ENCODE results near the gene LCAT. TPM values are rescaled to one million over a fixed set of nuclear protein-coding genes. Genes with fewer than 3 reads are reported as not detected.

The LCAT gene
- total and polyA plus RNA-seq, 2 donors (not counting 1 experiment from before 2014, with no cell fraction given) = 7.6 to 16.3 TPM

DNA sequence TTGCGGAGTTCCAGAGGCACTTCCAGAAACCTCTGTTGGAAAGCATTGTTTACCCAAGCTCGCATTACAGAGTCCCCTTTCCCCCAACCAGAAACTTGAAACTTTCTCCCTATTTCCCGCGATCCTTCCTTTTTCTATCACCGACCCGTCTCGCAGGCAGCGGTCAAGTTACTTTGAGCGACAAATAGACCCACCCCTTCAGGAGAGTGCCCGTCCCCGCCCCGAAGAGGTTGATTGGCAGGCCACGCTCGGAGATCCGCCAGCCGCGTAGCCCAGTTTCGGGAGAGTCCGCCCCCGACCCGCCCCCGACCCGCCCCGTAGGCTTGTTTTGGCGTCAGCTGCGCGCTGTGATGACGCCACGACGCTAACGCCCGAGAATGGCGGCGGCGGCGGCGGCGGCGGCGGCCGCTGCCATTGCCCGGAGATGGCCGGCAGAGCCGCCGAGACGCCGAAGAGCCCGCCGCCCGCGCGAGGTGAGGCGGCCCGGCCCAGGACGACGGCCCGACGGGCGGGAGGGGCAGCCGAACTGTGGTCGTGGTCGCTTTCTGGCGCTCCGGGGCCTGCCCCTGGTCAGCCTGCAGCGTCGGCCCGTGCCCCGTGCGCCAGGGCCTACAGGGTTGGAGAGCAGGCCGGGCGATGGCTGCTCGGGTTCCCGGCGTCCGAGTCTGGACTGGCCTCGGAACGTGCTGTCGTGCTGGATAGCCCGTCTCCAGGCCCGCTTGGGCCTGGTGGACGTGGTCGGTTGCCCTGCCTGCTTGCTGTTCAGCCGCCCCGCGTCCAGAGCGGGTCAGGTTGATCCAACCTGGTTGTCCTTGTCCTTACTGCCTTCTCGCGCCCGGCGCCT, 50.8 kb downstream of the LCAT start, which contains the start of gene PSKH1:
Gene PSKH1 (plus strand): TSS at position 356 of the 844 bp plus-strand sequence. CDS start 15,496 bp downstream, outside the sequence.
- POLR2A ChIA-PET = interaction anchor here (0.5 to 2.2 kb wide), 4 partner anchors 33 to 307 kb away, joined by 3 to 19 read pairs (median 4); partner anchors contain the start of gene PSMB10
- no peaks in the 10 kb centered on the region for H3K36me3 ChIP-seq (replicated peaks in 1 of 2; ENCODE audit: control extremely low read depth in 1 of 2, control insufficient read depth in 1 of 2, extremely low read depth in 1 of 2, insufficient read depth in 2 of 2, low read length in 1 of 2)
- Mint-ChIP-seq H3K27me3 (no peaks in the 10 kb centered on the region), H3K9me3 (ENCODE audit: insufficient read depth) (no peaks in the 10 kb centered on the region), H3K4me3 (peak within 1 kb of the TSS; percentile 90), H3K27ac (peak within 1 kb of the TSS; percentile 85), H3K4me1 (peaks cover 31% of the 10 kb centered on the region)
- H4K20me1 ChIP-seq (ENCODE audit: control insufficient read depth, insufficient read depth, low read length, poor library complexity, severe bottlenecking) = peaks cover 21% of the 10 kb centered on the region
- intact Hi-C loops (cut with micrococcal nuclease) = loop anchor here (1.0 to 5.0 kb wide), 7 partner anchors 21 to 191 kb away; partner anchors contain the start of genes CENPT, DDX28, DUS2 and NUTF2
- H3K27me3 ChIP-seq (replicated peaks in 1 of 4; ENCODE audit: control extremely low read depth in 1 of 4, control insufficient read depth in 3 of 4, insufficient read depth in 4 of 4, low read length in 3 of 4) = no peaks in the 10 kb centered on the region
- peaks cover 16 to 18% of the 10 kb centered on the region in 2 donors for H3K4me1 ChIP-seq (ENCODE audit: control insufficient read depth in 2 of 2, insufficient read depth in 2 of 2, low read length in 2 of 2)
- peak within 1 kb of the TSS; percentile 91 for H3K9ac ChIP-seq (ENCODE audit: low read length)
- DNase-seq (peak; percentile 95), ATAC-seq (ENCODE audit: low read depth) (peak; percentile 99)
- peak within 1 kb of the TSS; percentile 72 for H2AFZ ChIP-seq (ENCODE audit: insufficient read depth, low read depth, low read length, poor library complexity, severe bottlenecking)
- WGBS (ENCODE audit: insufficient coverage) = under 1% methylated on average over 89 of the region's 90 CpGs
- H3K79me2 ChIP-seq (ENCODE audit: control insufficient read depth, insufficient read depth, low read length) = peaks cover 59% of the 10 kb centered on the region
- peak within 1 kb of the TSS; percentile 92 for H3K4me2 ChIP-seq (replicated peaks; ENCODE audit: low read depth, low read length, poor library complexity, severe bottlenecking)
- peak within 1 kb of the TSS; percentile 61 to 92 (median 76) for H3K4me3 ChIP-seq (ENCODE audit: control extremely low read depth in 1 of 5, extremely low read depth in 1 of 5, insufficient read depth in 1 of 5, low read depth in 2 of 5, low read length in 4 of 5)
- TF ChIP-seq EZH2 (IDR thresholded peaks at IDR 0.05; ENCODE audit: borderline replicate concordance, insufficient read depth, low read depth, low read length, poor library complexity, severe bottlenecking) = no peak
- CTCF ChIA-PET = interaction anchor here (0.6 to 3.0 kb wide), 10 partner anchors 9 to 956 kb away, joined by 3 to 23 read pairs (median 4); partner anchors contain the start of gene NRN1L
- peak within 1 kb of the TSS; percentile 77 to 95 for H3K27ac ChIP-seq (ENCODE audit: low read length in 2 of 2)
- H3K9me3 ChIP-seq (ENCODE audit: control extremely low read depth in 1 of 3, control insufficient read depth in 2 of 3, insufficient read depth in 1 of 3, low read length in 2 of 3) = no peaks in the 10 kb centered on the region

DNA sequence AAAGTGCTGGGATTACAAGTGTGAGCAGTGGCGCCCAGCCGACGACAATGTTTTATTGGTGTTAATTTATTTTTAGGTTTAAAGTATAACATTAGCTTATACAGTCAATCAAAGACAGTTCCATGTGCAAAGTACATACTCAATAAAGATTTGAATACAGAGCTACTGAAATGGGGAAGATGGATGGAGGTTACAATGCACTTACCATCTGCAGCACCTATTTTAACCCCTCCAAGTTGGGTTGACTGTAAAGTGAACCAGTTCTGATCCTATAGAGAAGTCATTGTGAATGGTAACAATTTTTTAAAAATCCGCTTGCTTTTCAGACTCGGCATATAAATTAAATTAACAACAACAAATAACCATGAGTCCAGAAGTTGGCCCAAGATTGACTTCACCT, 51.5 kb downstream of the LCAT start:
- no peaks in the 10 kb centered on the region for H3K27me3 ChIP-seq (replicated peaks in 1 of 4; ENCODE audit: control extremely low read depth in 1 of 4, control insufficient read depth in 3 of 4, insufficient read depth in 4 of 4, low read length in 3 of 4)
- peak overlapping the region; percentile 92 for H3K4me2 ChIP-seq (replicated peaks; ENCODE audit: low read depth, low read length, poor library complexity, severe bottlenecking)
- H3K4me1 Mint-ChIP-seq = peaks cover 31% of the 10 kb centered on the region
- no peaks in the 10 kb centered on the region for H3K9me3 ChIP-seq (ENCODE audit: control extremely low read depth in 1 of 3, control insufficient read depth in 2 of 3, insufficient read depth in 1 of 3, low read length in 2 of 3)
- peaks cover 17% of the 10 kb centered on the region for H4K20me1 ChIP-seq (ENCODE audit: control insufficient read depth, insufficient read depth, low read length, poor library complexity, severe bottlenecking)
- CTCF ChIA-PET = interaction anchor here (0.6 to 3.0 kb wide), 6 partner anchors 9 to 459 kb away, joined by 3 to 23 read pairs (median 3); partner anchors contain the start of gene NRN1L
- no peaks in the 10 kb centered on the region for H3K27me3 Mint-ChIP-seq
- WGBS (ENCODE audit: insufficient coverage) = no CpG with 5 or more reads among the region's 5 CpGs
- peak overlapping the region; percentile 24 to 95 for H3K27ac ChIP-seq (ENCODE audit: low read length in 2 of 2)
- peaks cover 51% of the 10 kb centered on the region for H3K79me2 ChIP-seq (ENCODE audit: control insufficient read depth, insufficient read depth, low read length)
- ATAC-seq (ENCODE audit: low read depth) (no peak), DNase-seq (no peak)
- H2AFZ ChIP-seq (ENCODE audit: insufficient read depth, low read depth, low read length, poor library complexity, severe bottlenecking) = peak overlapping the region; percentile 72
- TF ChIP-seq, protein P1, sequence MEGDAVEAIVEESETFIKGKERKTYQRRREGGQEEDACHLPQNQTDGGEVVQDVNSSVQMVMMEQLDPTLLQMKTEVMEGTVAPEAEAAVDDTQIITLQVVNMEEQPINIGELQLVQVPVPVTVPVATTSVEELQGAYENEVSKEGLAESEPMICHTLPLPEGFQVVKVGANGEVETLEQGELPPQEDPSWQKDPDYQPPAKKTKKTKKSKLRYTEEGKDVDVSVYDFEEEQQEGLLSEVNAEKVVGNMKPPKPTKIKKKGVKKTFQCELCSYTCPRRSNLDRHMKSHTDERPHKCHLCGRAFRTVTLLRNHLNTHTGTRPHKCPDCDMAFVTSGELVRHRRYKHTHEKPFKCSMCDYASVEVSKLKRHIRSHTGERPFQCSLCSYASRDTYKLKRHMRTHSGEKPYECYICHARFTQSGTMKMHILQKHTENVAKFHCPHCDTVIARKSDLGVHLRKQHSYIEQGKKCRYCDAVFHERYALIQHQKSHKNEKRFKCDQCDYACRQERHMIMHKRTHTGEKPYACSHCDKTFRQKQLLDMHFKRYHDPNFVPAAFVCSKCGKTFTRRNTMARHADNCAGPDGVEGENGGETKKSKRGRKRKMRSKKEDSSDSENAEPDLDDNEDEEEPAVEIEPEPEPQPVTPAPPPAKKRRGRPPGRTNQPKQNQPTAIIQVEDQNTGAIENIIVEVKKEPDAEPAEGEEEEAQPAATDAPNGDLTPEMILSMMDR (IDR thresholded peaks at IDR 0.05) = no peak
- TF ChIP-seq EZH2 (IDR thresholded peaks at IDR 0.05; ENCODE audit: borderline replicate concordance, insufficient read depth, low read depth, low read length, poor library complexity, severe bottlenecking) = no peak
- intact Hi-C loops (cut with micrococcal nuclease) = loop anchor here (2.0 to 5.0 kb wide), 2 partner anchors 46 to 100 kb away; partner anchors contain the start of genes CENPT and NUTF2
- H3K9ac ChIP-seq (ENCODE audit: low read length) = peak overlapping the region; percentile 59
- POLR2A ChIA-PET = interaction anchor here (0.5 to 2.2 kb wide), 6 partner anchors 32 to 306 kb away, joined by 3 to 19 read pairs (median 4); partner anchors contain the start of genes PSMB10 and RANBP10
- H3K36me3 ChIP-seq (replicated peaks in 1 of 2; ENCODE audit: control extremely low read depth in 1 of 2, control insufficient read depth in 1 of 2, extremely low read depth in 1 of 2, insufficient read depth in 2 of 2, low read length in 1 of 2) = no peaks in the 10 kb centered on the region
- H3K27ac Mint-ChIP-seq = peak overlapping the region; percentile 85
- peaks cover 16 to 18% of the 10 kb centered on the region in 2 donors for H3K4me1 ChIP-seq (ENCODE audit: control insufficient read depth in 2 of 2, insufficient read depth in 2 of 2, low read length in 2 of 2)
- H3K4me3 Mint-ChIP-seq = peak overlapping the region; percentile 90
- no peaks in the 10 kb centered on the region for H3K9me3 Mint-ChIP-seq (ENCODE audit: insufficient read depth)
- peak overlapping the region; percentile 49 to 76 (median 67) for H3K4me3 ChIP-seq (ENCODE audit: control extremely low read depth in 1 of 5, extremely low read depth in 1 of 5, insufficient read depth in 1 of 5, low read depth in 2 of 5, low read length in 4 of 5)

Measured in B cell (primary cell).